Neuronal stem cell (in vitro differentiated cells): ENCODE measurements around the gene AP1M2.
A peak's percentile ranks its signal among the peaks of the same experiment; 100 is the strongest.

Source experiments
- DNase-seq: peaks from one replicate; pipeline ENCODE4 v3.0.0-alpha.2; 2013; ENCODE audit warnings: low spot score
- H2AFZ ChIP-seq: one replicate; pipeline ENCODE4 v1.6.1; 2013; ENCODE audit warnings: mild to moderate bottlenecking, low read length, inconsistent platforms
- H2AK5ac ChIP-seq: 2 replicates; pipeline ENCODE4 v1.6.1; 2013; ENCODE audit warnings: low read depth, mild to moderate bottlenecking, inconsistent platforms, low read length, moderate library complexity, mixed read lengths
- H2BK120ac ChIP-seq: 2 replicates; pipeline ENCODE4 v1.6.1; 2013; ENCODE audit warnings: low read depth, mild to moderate bottlenecking, inconsistent platforms, low read length, moderate library complexity, mixed read lengths
- H2BK12ac ChIP-seq: one replicate; pipeline ENCODE4 v1.6.1; 2013; ENCODE audit warnings: low read length, inconsistent platforms
- H2BK15ac ChIP-seq: 2 replicates; pipeline ENCODE4 v1.6.1; 2013; ENCODE audit warnings: mild to moderate bottlenecking, low read length, inconsistent platforms, mixed read lengths
- H2BK5ac ChIP-seq: one replicate; pipeline ENCODE4 v1.6.1; 2013; ENCODE audit warnings: inconsistent platforms, mild to moderate bottlenecking, low read length, moderate library complexity
- H3K14ac ChIP-seq: one replicate; pipeline ENCODE4 v1.6.1; 2013; ENCODE audit warnings: low read length, inconsistent platforms
- H3K18ac ChIP-seq: 2 replicates; pipeline ENCODE4 v1.6.1; 2013; ENCODE audit warnings: low read length, inconsistent platforms
- H3K23ac ChIP-seq: 2 replicates; pipeline ENCODE4 v1.6.1; 2013; ENCODE audit warnings: low read depth, mild to moderate bottlenecking, mixed read lengths, low read length, inconsistent platforms; ENCODE audit not compliant: poor library complexity
- H3K27ac ChIP-seq: replicated peaks from 3 replicates; pipeline ENCODE4 v1.5.1; 2013; ENCODE audit warnings: low read length, inconsistent platforms
- H3K27me3 ChIP-seq, 3 experiments: 2 replicates each; pipeline ENCODE4 v1.6.1; 2013; ENCODE audit warnings: low read length in 3 of 3, mild to moderate bottlenecking in 2 of 3, inconsistent platforms in 1 of 3, low read depth in 1 of 3, mixed read lengths in 1 of 3, moderate library complexity in 1 of 3; ENCODE audit not compliant: control insufficient read depth in 3 of 3, insufficient read depth in 3 of 3
- H3K36me3 ChIP-seq, 2 donors: replicated peaks in 1 of 2; 2 replicates each; pipeline ENCODE4 v1.6.1; 2013; ENCODE audit warnings: low read length in 2 of 2; ENCODE audit not compliant: control insufficient read depth in 2 of 2, insufficient read depth in 2 of 2
- H3K4ac ChIP-seq: 2 replicates; pipeline ENCODE4 v1.6.1; 2013; ENCODE audit warnings: inconsistent platforms, mild to moderate bottlenecking, low read length, moderate library complexity
- H3K4me1 ChIP-seq, 2 donors: 1 replicate in 1 of 2; 2 replicates in 1 of 2; pipeline ENCODE4 v1.6.1; 2013; ENCODE audit warnings: low read length in 2 of 2, low read depth in 1 of 2; ENCODE audit not compliant: control insufficient read depth in 2 of 2, insufficient read depth in 1 of 2
- H3K4me2 ChIP-seq: one replicate; pipeline ENCODE4 v1.6.1; 2013; ENCODE audit warnings: mild to moderate bottlenecking, low read length, inconsistent platforms; ENCODE audit not compliant: insufficient read depth, poor library complexity, severe bottlenecking
- H3K4me3 ChIP-seq, 2 donors: 2 replicates each; pipeline ENCODE4 v1.5.1; 2013; ENCODE audit warnings: low read length in 2 of 2, mild to moderate bottlenecking in 2 of 2, inconsistent platforms in 1 of 2, moderate library complexity in 1 of 2
- H3K79me1 ChIP-seq: one replicate; pipeline ENCODE4 v1.6.1; 2013; ENCODE audit warnings: low read depth, mild to moderate bottlenecking, inconsistent platforms, low read length, moderate library complexity
- H3K9ac ChIP-seq: one replicate; pipeline ENCODE4 v1.6.1; 2013; ENCODE audit warnings: mild to moderate bottlenecking, low read depth, low read length, inconsistent platforms; ENCODE audit not compliant: poor library complexity
- H3K9me3 ChIP-seq, 2 donors: replicated peaks in 1 of 2; 2 replicates each; pipeline versions ENCODE3 to v1.6.1; 2013; ENCODE audit warnings: low read length in 2 of 2, mild to moderate bottlenecking in 2 of 2, inconsistent platforms in 1 of 2, low read depth in 1 of 2, mixed read lengths in 1 of 2, moderate library complexity in 1 of 2; ENCODE audit not compliant: control insufficient read depth in 2 of 2, insufficient read depth in 1 of 2
- H4K8ac ChIP-seq: one replicate; pipeline ENCODE4 v1.6.1; 2013; ENCODE audit warnings: low read depth, mild to moderate bottlenecking, inconsistent platforms, low read length, moderate library complexity
- H4K91ac ChIP-seq: one replicate; pipeline ENCODE4 v1.6.1; 2013; ENCODE audit warnings: low read length, low read depth, mild to moderate bottlenecking, inconsistent platforms; ENCODE audit not compliant: poor library complexity
- WGBS, 2 donors: extraction: QIAGEN DNeasy Blood & Tissue Kit; methylation state at CpG; one replicate each; pipeline ENCODE4 v1.1.7; 2013; ENCODE audit warnings: missing lambda C conversion rate in 2 of 2, mixed read lengths in 1 of 2; ENCODE audit not compliant: insufficient read length in 2 of 2, insufficient replicate concordance in 1 of 2; ENCODE audit errors: extremely low coverage in 2 of 2; 5-methylcytosine and 5-hydroxymethylcytosine counted together

The AP1M2 gene

DNA sequence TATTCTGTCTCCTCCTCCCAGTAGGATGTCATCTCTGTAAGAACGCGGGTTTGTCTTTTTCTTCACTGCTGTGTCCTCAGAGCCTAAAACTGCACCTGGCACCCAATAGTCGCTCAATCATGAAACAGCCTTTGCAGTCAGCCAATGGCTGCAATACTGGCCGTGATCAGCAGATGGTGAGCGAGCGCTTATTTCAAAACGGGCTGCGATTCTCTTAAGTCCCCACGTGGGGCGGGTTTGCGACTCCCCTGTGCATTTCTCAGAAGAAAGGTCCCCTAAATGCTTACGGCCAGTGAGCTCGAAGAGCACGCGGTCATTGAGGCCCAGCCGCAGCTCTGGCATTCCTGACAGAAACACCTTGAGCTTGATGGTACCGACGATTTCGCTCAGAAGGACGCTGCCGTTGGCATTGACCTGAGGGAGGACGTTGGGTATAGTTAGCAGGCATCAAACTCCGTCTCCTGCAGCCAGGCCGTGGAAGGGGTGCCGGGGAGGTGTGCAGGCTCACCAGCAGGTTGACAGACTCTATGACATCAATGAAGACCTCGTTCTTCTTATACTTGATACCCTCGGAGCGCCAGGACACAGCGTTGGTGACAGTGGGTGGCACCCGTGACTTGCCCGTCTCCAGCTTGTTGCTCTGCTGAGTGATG lies 6.0 kb downstream of the AP1M2 start:
- Histone ChIP-seq H3K18ac (no peak overlapping the region), H4K91ac (no peak overlapping the region), H3K79me1 (no peaks in the 10 kb centered on the region), H3K4me2 (no peak overlapping the region), H2AFZ (peak overlapping the region; percentile 81), H2BK15ac (no peak overlapping the region), H3K9me3 (no peaks in the 10 kb centered on the region), H2BK5ac (no peak overlapping the region), H2BK12ac (no peak overlapping the region), H2BK120ac (no peak overlapping the region), H3K27ac (no peak overlapping the region), H3K23ac (peak overlapping the region; percentile 3), H3K14ac (no peak overlapping the region), H2AK5ac (no peak overlapping the region), H3K9ac (no peak overlapping the region), H3K27me3 (peaks cover 0 to 4% (median 2%) of the 10 kb centered on the region in 3 experiments), H4K8ac (no peak overlapping the region), H3K4me1 (peaks cover 1 to 3% of the 10 kb centered on the region in 2 donors), H3K4me3 (no peak overlapping the region), H3K36me3 (no peaks in the 10 kb centered on the region), H3K4ac (no peak overlapping the region)
- DNase-seq: peak; percentile 89
- no CpG with 5 or more reads among the region's 31 CpGs for WGBS, 2 donors

GRCh38 chr19:10577951-10578350 lies 9.2 kb downstream of the AP1M2 start:
- peaks cover 0 to 2% (median 0%) of the 10 kb centered on the region in 3 experiments for H3K27me3 ChIP-seq
- H2BK120ac ChIP-seq: no peak overlapping the region
- no peak overlapping the region for H2BK5ac ChIP-seq
- no peak overlapping the region for H2BK12ac ChIP-seq
- no peak for DNase-seq
- H2AFZ ChIP-seq: no peak overlapping the region
- H3K4me1 ChIP-seq: peaks cover 1 to 3% of the 10 kb centered on the region in 2 donors
- no peak overlapping the region for H3K14ac ChIP-seq
- H3K36me3 ChIP-seq: no peaks in the 10 kb centered on the region
- no peak overlapping the region for H2AK5ac ChIP-seq
- no peak overlapping the region for H3K4ac ChIP-seq
- H3K9me3 ChIP-seq: no peaks in the 10 kb centered on the region
- no peak overlapping the region for H2BK15ac ChIP-seq
- no peak overlapping the region for H3K23ac ChIP-seq
- H3K18ac ChIP-seq: no peak overlapping the region
- no peak overlapping the region for H3K4me3 ChIP-seq
- H3K27ac ChIP-seq: no peak overlapping the region
- H3K79me1 ChIP-seq: no peaks in the 10 kb centered on the region
- WGBS, 2 donors: no CpG with 5 or more reads among the region's 6 CpGs
- H4K91ac ChIP-seq: no peak overlapping the region
- H3K9ac ChIP-seq: no peak overlapping the region
- H4K8ac ChIP-seq: no peak overlapping the region
- no peak overlapping the region for H3K4me2 ChIP-seq

DNA sequence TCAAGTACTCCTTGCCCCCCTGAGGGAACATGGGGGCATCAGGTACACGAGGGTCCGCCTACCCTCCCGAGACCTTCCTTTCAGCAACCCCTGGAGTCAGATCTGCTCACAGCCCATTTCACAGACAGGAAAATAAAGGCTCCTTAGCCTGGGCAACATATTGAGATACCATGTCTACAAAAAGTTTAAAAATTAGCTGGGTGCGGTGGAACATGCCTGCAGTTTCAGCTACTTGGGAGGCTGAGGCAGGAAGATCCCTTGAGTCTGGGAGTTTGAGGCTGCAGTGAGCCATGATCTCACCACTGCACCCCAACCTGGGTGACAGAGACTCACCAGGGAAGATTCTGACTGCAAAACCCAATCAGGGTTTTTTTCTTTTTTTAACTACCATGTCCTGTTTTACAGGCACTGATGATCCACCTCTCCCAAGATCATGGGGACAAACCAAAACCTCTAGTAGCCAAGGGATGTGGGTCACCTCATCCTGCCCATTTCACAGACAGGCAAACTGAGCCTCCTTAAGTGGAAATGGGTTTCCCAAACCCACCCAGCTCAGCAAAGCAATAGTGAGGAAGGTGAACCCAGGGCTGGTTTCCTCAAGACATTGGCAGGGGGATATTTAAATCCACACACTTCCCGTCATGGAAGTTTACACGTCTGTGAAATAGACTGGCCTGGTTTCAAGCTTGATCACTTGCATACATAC lies 11.9 kb downstream of the AP1M2 start:
- DNase-seq: no peak
- Histone ChIP-seq H3K27me3 (no peaks in the 10 kb centered on the region), H4K91ac (no peak overlapping the region), H3K23ac (peak overlapping the region; percentile 23), H3K4me3 (no peak overlapping the region), H2BK15ac (peak overlapping the region; percentile 62), H3K27ac (no peak overlapping the region), H3K9me3 (no peaks in the 10 kb centered on the region), H2BK5ac (no peak overlapping the region), H3K36me3 (no peaks in the 10 kb centered on the region), H3K79me1 (no peaks in the 10 kb centered on the region), H2BK120ac (no peak overlapping the region), H3K4me1 (peaks cover 0 to 2% of the 10 kb centered on the region in 2 donors), H2AFZ (no peak overlapping the region), H3K14ac (no peak overlapping the region), H3K4me2 (no peak overlapping the region), H2BK12ac (no peak overlapping the region), H4K8ac (no peak overlapping the region), H3K18ac (no peak overlapping the region), H3K4ac (no peak overlapping the region), H2AK5ac (no peak overlapping the region), H3K9ac (no peak overlapping the region)
- no CpG with 5 or more reads among the region's 6 CpGs for WGBS, 2 donors

GRCh38 chr19:10574462-10574861 lies 12.7 kb downstream of the AP1M2 start:
- Histone ChIP-seq H3K27ac (peak overlapping the region; percentile 28), H2AK5ac (peak overlapping the region; percentile 61), H3K14ac (no peak overlapping the region), H3K9me3 (no peaks in the 10 kb centered on the region), H2BK5ac (peak overlapping the region; percentile 66), H3K4me2 (no peak overlapping the region), H2BK120ac (no peak overlapping the region), H3K9ac (peak overlapping the region; percentile 21), H3K18ac (peak overlapping the region; percentile 78), H3K36me3 (no peaks in the 10 kb centered on the region), H3K27me3 (no peaks in the 10 kb centered on the region), H3K4me3 (peak overlapping the region in 1 of 2 donors; percentile 64), H3K4me1 (peaks cover 2 to 3% of the 10 kb centered on the region in 2 donors), H3K23ac (no peak overlapping the region), H4K91ac (no peak overlapping the region), H2BK15ac (peak overlapping the region; percentile 62), H2AFZ (no peak overlapping the region), H3K79me1 (no peaks in the 10 kb centered on the region), H3K4ac (no peak overlapping the region), H2BK12ac (peak overlapping the region; percentile 7), H4K8ac (no peak overlapping the region)
- no peak for DNase-seq
- no CpG with 5 or more reads among the region's 8 CpGs for WGBS, 2 donors
